Nephron progenitor cell (in vitro differentiated cells): ENCODE measurements around the gene PTPRJ.

Source experiments
- DNase-seq: peaks from one replicate; pipeline ENCODE4 v3.0.0; 2021
- H3K27ac Mint-ChIP-seq: 2 replicates; pipeline ENCODE4 v1.8.0; 2021; ENCODE audit warnings: mild to moderate bottlenecking, moderate library complexity, mixed read lengths
- H3K27me3 Mint-ChIP-seq: 2 replicates; pipeline ENCODE4 v1.8.0; 2021; ENCODE audit warnings: mild to moderate bottlenecking, low read depth, mixed read lengths; ENCODE audit not compliant: poor library complexity
- H3K36me3 Mint-ChIP-seq: 2 replicates; pipeline ENCODE4 v1.8.0; 2021; ENCODE audit warnings: low read depth, mixed read lengths
- H3K4me1 Mint-ChIP-seq: 2 replicates; pipeline ENCODE4 v1.8.0; 2021; ENCODE audit warnings: mixed read lengths
- H3K4me3 Mint-ChIP-seq: 2 replicates; pipeline ENCODE4 v1.8.0; 2021; ENCODE audit warnings: mild to moderate bottlenecking, moderate library complexity, mixed read lengths
- H3K9me3 Mint-ChIP-seq: 2 replicates; pipeline ENCODE4 v1.8.0; 2021; ENCODE audit warnings: mild to moderate bottlenecking, moderate library complexity, mixed read lengths
- CTCF ChIP-seq: fragments of 200-600 bp; sonication (generic); IDR thresholded peaks from 2 replicates; pipeline ENCODE4 v1.5.0; 2021; ENCODE audit warnings: antibody characterized with exemption

Gene PTPRJ

DNA sequence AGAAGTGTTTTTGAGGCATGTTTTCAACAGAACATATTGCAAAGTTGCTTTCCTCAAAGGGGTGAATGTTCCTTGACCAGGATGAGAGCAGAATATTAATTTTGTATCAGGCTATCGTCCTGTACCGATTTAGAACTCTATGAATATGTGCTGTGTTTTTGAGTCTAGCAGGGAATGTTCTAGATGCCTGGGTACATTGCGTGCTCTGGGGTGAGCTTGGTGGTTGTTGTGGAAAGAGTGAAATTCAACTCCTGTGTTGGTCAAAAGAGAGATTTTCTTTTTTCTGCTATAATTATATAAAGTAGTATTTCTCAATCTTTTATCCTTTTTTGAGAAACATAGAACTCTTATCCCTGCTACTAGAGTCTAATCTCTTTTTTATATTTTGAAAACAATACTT, 185.1 kb downstream of the PTPRJ start:
- H3K9me3 Mint-ChIP-seq: no peaks in the 10 kb centered on the region
- no peaks in the 10 kb centered on the region for H3K27me3 Mint-ChIP-seq
- DNase-seq: no peak
- H3K27ac Mint-ChIP-seq: no peak overlapping the region
- H3K36me3 Mint-ChIP-seq: peaks cover 55% of the 10 kb centered on the region
- H3K4me1 Mint-ChIP-seq: peaks cover 30% of the 10 kb centered on the region
- H3K4me3 Mint-ChIP-seq: no peak overlapping the region
- no peak for TF ChIP-seq CTCF

DNA sequence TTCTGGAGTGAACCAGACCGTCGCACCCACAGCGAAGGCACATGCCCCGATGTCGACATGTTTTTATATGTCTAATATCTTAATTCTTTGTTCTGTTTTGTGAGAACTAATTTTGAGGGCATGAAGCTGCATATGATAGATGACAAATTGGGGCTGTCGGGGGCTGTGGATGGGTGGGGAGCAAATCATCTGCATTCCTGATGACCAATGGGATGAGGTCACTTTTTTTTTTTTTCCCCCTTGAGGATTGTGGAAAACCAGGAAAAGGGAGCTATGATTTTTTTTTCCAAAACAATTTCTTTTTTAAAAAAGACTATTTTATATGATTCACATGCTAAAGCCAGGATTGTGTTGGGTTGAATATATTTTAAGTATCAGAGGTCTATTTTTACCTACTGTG, 187.0 kb downstream of the PTPRJ start:
- peaks cover 55% of the 10 kb centered on the region for H3K36me3 Mint-ChIP-seq
- no peak overlapping the region for H3K4me3 Mint-ChIP-seq
- no peak for DNase-seq
- H3K9me3 Mint-ChIP-seq: no peaks in the 10 kb centered on the region
- H3K4me1 Mint-ChIP-seq: peaks cover 46% of the 10 kb centered on the region
- no peaks in the 10 kb centered on the region for H3K27me3 Mint-ChIP-seq
- no peak for TF ChIP-seq CTCF
- H3K27ac Mint-ChIP-seq: no peak overlapping the region

DNA sequence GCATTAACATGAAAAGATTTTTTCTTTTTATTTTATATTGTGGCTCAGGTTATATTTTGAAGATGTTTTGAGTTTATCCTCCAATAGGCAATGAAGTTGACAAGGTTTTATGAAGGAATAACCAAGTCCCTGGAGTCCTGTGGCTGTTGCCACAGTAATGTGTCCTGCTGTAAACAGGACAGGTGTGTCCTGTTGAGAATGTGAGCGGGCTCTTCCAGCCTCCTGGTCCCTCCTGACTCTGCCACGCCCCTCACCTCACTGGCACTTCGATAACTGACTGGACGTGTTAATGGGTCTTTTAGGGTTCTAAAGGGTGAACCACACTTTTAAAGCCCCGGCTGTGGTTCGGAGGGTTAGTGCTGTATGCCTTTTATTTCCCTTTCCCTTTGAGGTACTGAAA, 188.5 kb downstream of the PTPRJ start:
- H3K27ac Mint-ChIP-seq: no peak overlapping the region
- TF ChIP-seq CTCF: no peak
- H3K36me3 Mint-ChIP-seq: peaks cover 49% of the 10 kb centered on the region
- no peak for DNase-seq
- no peak overlapping the region for H3K4me3 Mint-ChIP-seq
- H3K4me1 Mint-ChIP-seq: peaks cover 47% of the 10 kb centered on the region
- no peaks in the 10 kb centered on the region for H3K27me3 Mint-ChIP-seq
- H3K9me3 Mint-ChIP-seq: no peaks in the 10 kb centered on the region

DNA sequence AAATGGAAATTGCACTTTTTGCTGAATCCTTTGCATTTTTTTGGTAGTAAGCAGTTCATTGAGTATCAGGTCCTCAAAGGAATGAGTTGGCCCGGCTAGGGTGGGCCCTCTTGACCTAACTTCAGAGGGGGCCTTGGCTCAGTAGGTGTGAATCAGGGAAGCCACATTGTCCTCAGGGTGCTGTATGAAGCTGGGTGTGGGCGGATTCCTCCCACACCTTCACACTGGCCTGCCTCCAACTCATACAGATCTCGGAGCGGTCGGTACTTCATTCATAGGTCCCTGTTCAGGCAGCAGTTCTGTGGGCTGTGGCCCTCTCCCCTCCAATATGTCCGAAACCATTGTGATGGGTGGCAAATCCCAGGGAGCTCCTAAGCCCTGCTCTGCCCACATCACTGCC, 188.9 kb downstream of the PTPRJ start:
- H3K4me1 Mint-ChIP-seq: peaks cover 47% of the 10 kb centered on the region
- no peak for DNase-seq
- H3K9me3 Mint-ChIP-seq: no peaks in the 10 kb centered on the region
- H3K27ac Mint-ChIP-seq: peak overlapping the region; percentile 47
- no peaks in the 10 kb centered on the region for H3K27me3 Mint-ChIP-seq
- no peak for TF ChIP-seq CTCF
- peaks cover 44% of the 10 kb centered on the region for H3K36me3 Mint-ChIP-seq
- H3K4me3 Mint-ChIP-seq: no peak overlapping the region

DNA sequence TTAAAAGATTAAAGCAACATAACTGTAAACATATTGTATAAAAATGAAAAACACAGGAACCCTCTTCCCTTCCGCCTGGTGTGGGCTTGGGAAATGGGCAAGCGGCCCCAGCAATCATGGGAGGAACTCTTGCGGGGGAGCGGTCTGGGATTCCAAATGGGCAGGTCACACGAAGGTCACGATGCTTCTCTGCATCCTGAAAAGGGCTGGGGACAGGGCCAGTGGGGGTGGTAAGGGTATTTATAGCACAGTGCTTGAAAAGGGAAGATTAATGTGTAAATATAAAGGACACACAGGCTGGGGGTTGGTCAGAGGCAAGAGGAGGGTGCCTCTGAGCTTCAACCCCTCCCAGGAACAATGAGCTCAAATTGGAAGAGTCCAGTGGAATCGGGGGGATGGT, 189.4 kb downstream of the PTPRJ start:
- peaks cover 47% of the 10 kb centered on the region for H3K4me1 Mint-ChIP-seq
- H3K4me3 Mint-ChIP-seq: peak overlapping the region; percentile 47
- H3K27ac Mint-ChIP-seq: peak overlapping the region; percentile 20

More for the DNA sequence above, 189.4 kb downstream of the PTPRJ start:
- Mint-ChIP-seq H3K27me3 (no peaks in the 10 kb centered on the region), H3K36me3 (peaks cover 42% of the 10 kb centered on the region), H3K9me3 (no peaks in the 10 kb centered on the region)
- DNase-seq: peak; percentile 20
- no peak for TF ChIP-seq CTCF
